H1 (cell line): ENCODE results near the gene BRPF1. TPM values are rescaled to one million over a fixed set of nuclear protein-coding genes. Genes with fewer than 3 reads are reported as not detected.

ENCODE experiments used
- BRCA1 ChIP-seq: IDR thresholded peaks from 2 replicates; pipeline ENCODE4 v1.6.1; 2012; ENCODE audit warnings: low read depth, low read length, improper control_type of control experiment
- E2F6 ChIP-seq: IDR thresholded peaks from 2 replicates; pipeline ENCODE4 v1.6.1; 2012; ENCODE audit warnings: inconsistent platforms
- HDAC2 ChIP-seq, 2 experiments: fragments of 300-600 bp in 1 of 2; sonication (generic) in 1 of 2; IDR thresholded peaks; 2 replicates each; pipeline ENCODE4 v1.6.1; 2011 to 2012; ENCODE audit warnings: low read depth in 2 of 2, low read length in 2 of 2, mild to moderate bottlenecking in 2 of 2, moderate library complexity in 2 of 2, borderline replicate concordance in 1 of 2, inconsistent platforms in 1 of 2
- SIX5 ChIP-seq: IDR thresholded peaks from 2 replicates; pipeline ENCODE4 v1.6.1; 2011; ENCODE audit warnings: mild to moderate bottlenecking, low read depth, low read length
- polyA plus RNA-seq, 7 experiments: library from polyadenylated mRNA; depleted of rRNA in 3 of 7; stranded (reverse) in 5 of 7; unstranded in 2 of 7; fragments of >200 nt in 5 of 7; fragments of 200-250 nt in 2 of 7; gene quantifications; 1 replicate in 5 of 7; 2 replicates in 1 of 7; 4 replicates in 1 of 7; pipeline versions ENCODE4 v1.2.1 to v1.2.3, GENCODE V29; 2011 to 2013; ENCODE audit warnings: missing spikeins in 2 of 7, mixed read lengths in 2 of 7
- total RNA-seq: library from RNA; stranded (reverse); fragmentation: NEBNext Ultra II Directional; extraction: Animal tissue kit (Norgen Biotek cat#: 25700); gene quantifications from 2 replicates; pipeline ENCODE4 v1.2.1, GENCODE V29; 2021

The BRPF1 gene
- total and polyA plus RNA-seq, 2 of the 8 experiments (the other 6 are each of a cell fraction or from before 2014, with no cell fraction given) = 11.3 to 21.7 TPM

- TF ChIP-seq HDAC2 (IDR thresholded peaks at IDR 0.05; ENCODE audit: borderline replicate concordance in 1 of 2, low read depth in 2 of 2, low read length in 2 of 2) = no peak
- TF ChIP-seq E2F6 = no peak
- no peak for TF ChIP-seq BRCA1
- TF ChIP-seq SIX5 = no peak
- TF ChIP-seq, all 59 proteins: peak for 3
These were observed 27.7 kb upstream of the BRPF1 start, which contains the start of gene CPNE9 (continued) for GRCh38 chr3:9703736-9704346.
